ENCODE results near the gene DYSF.

Gene DYSF

GRCh38 chr2:71682341-71682740 lies 229.0 kb downstream of the DYSF start:
- no peak for DNase-seq

- no peak for DNase-seq
Observed at GRCh38 chr2:71683070-71683469, 229.7 kb downstream of the DYSF start.

GRCh38 chr2:71683666-71684065 lies 230.3 kb downstream of the DYSF start:
- no peak for DNase-seq

GRCh38 chr2:71684226-71685072 lies 231.1 kb downstream of the DYSF start:
- DNase-seq: no peak

- no peak for DNase-seq
Observed at GRCh38 chr2:71685073-71685848, 231.9 kb downstream of the DYSF start.

- no peak for DNase-seq
Observed at GRCh38 chr2:71685941-71686611, 232.7 kb downstream of the DYSF start.

GRCh38 chr2:71686781-71687180 lies 233.4 kb downstream of the DYSF start:
- DNase-seq: no peak

GRCh38 chr2:71687412-71687811 lies 234.1 kb downstream of the DYSF start:
- no peak for DNase-seq

GRCh38 chr2:71688530-71688929 lies 235.2 kb downstream of the DYSF start:
- DNase-seq: no peak

GRCh38 chr2:71689393-71689792 lies 236.0 kb downstream of the DYSF start:
- no peak for DNase-seq

- no peak for DNase-seq
Observed at GRCh38 chr2:71689968-71690834, 236.8 kb downstream of the DYSF start.

- no peak for DNase-seq
Observed at GRCh38 chr2:71690876-71691475, 237.6 kb downstream of the DYSF start.

- peak in 1 of 2 experiments; percentile 18 for DNase-seq
Observed at GRCh38 chr2:71691747-71692441, 238.5 kb downstream of the DYSF start.

- DNase-seq: no peak
Observed at GRCh38 chr2:71692621-71693277, 239.4 kb downstream of the DYSF start.

- DNase-seq: no peak
Observed at GRCh38 chr2:71693286-71694270, 240.2 kb downstream of the DYSF start.

GRCh38 chr2:71694501-71695234 lies 241.3 kb downstream of the DYSF start:
- no peak for DNase-seq

GRCh38 chr2:71695235-71696120 lies 242.1 kb downstream of the DYSF start:
- no peak for DNase-seq

GRCh38 chr2:71696381-71696780 lies 243.0 kb downstream of the DYSF start:
- DNase-seq: no peak

Measured in SHP77 (cell line).